Left renal pelvis (tissue), 4 donors: ENCODE results near the gene ZFYVE9. TPM values are rescaled to one million over a fixed set of nuclear protein-coding genes. Genes with fewer than 3 reads are reported as not detected.
A peak's percentile ranks its signal among the peaks of the same experiment; 100 is the strongest.
"Not testable (repeated sequence)": the region's sequence is repeated elsewhere in the genome, so short reads cannot be mapped to it uniquely, and the experiment has no call there.

Experiments
- DNase-seq, 4 donors: peaks; one replicate each; pipeline ENCODE4 v3.0.0-alpha.2; 2013; ENCODE audit warnings: low read depth in 4 of 4, low spot score in 3 of 4
- polyA plus RNA-seq, 4 donors: library from polyadenylated mRNA; unstranded; fragments of 120-200 nt; gene quantifications; one replicate each; pipeline ENCODE4 v1.2.1, GENCODE V29; 2013; ENCODE audit not compliant: insufficient read length in 4 of 4

The ZFYVE9 gene
- polyA plus RNA-seq, 4 donors, result 30.7 to 40.3 (median 34.9) TPM

GRCh38 chr1:52142220-52143183 lies 613 bp downstream of the ZFYVE9 start:
- DNase-seq, result peak; percentile 27 to 53 (median 44)

GRCh38 chr1:52145137-52145536 lies 3.2 kb downstream of the ZFYVE9 start:
- DNase-seq, result no peak

- DNase-seq, result not testable (repeated sequence)
Observed at GRCh38 chr1:52150445-52150844, 8.6 kb downstream of the ZFYVE9 start.

GRCh38 chr1:52150946-52151345 lies 9.1 kb downstream of the ZFYVE9 start:
- no peak for DNase-seq

GRCh38 chr1:52152572-52152971 lies 10.7 kb downstream of the ZFYVE9 start:
- no peak for DNase-seq

- no peak for DNase-seq
Observed at GRCh38 chr1:52153010-52153409, 11.1 kb downstream of the ZFYVE9 start.

GRCh38 chr1:52153898-52154297 lies 12.0 kb downstream of the ZFYVE9 start:
- no peak for DNase-seq

GRCh38 chr1:52156460-52156859 lies 14.6 kb downstream of the ZFYVE9 start:
- no peak for DNase-seq

GRCh38 chr1:52157582-52157981 lies 15.7 kb downstream of the ZFYVE9 start:
- DNase-seq, result no peak

- no peak for DNase-seq
Observed at GRCh38 chr1:52158218-52158617, 16.3 kb downstream of the ZFYVE9 start.

GRCh38 chr1:52159033-52159789 lies 17.3 kb downstream of the ZFYVE9 start:
- DNase-seq, result no peak

- no peak for DNase-seq
Observed at GRCh38 chr1:52162947-52163346, 21.1 kb downstream of the ZFYVE9 start.

- DNase-seq, result no peak
Observed at GRCh38 chr1:52164604-52165003, 22.7 kb downstream of the ZFYVE9 start.

- no peak for DNase-seq
Observed at GRCh38 chr1:52166996-52167753, 25.3 kb downstream of the ZFYVE9 start.

GRCh38 chr1:52168373-52169080 lies 26.6 kb downstream of the ZFYVE9 start:
- DNase-seq, result no peak

GRCh38 chr1:52171149-52171548 lies 29.3 kb downstream of the ZFYVE9 start:
- DNase-seq, result not testable (repeated sequence)

GRCh38 chr1:52179073-52179472 lies 37.2 kb downstream of the ZFYVE9 start:
- DNase-seq, result no peak

GRCh38 chr1:52180176-52180575 lies 38.3 kb downstream of the ZFYVE9 start:
- DNase-seq, result no peak

GRCh38 chr1:52181759-52182158 lies 39.9 kb downstream of the ZFYVE9 start:
- not testable (repeated sequence) for DNase-seq

- not testable (repeated sequence) for DNase-seq
Observed at GRCh38 chr1:52182328-52182727, 40.4 kb downstream of the ZFYVE9 start.
